WI38 (cell line): ENCODE data around the gene VWC2L.

Source experiments
- H3K4me3 ChIP-seq: 2 replicates; pipeline ENCODE4 v1.5.1; 2011; ENCODE audit warnings: low read depth, mild to moderate bottlenecking, control low read depth, low read length
- CTCF ChIP-seq: IDR thresholded peaks from 2 replicates; pipeline ENCODE4 v1.5.1; 2012; ENCODE audit warnings: low read depth, mild to moderate bottlenecking, control low read depth, low read length

Gene VWC2L

GRCh38 chr2:214484239-214484638 lies 73.4 kb downstream of the VWC2L start:
- H3K4me3 ChIP-seq, result no peak overlapping the region
- TF ChIP-seq CTCF, result no peak

- no peak overlapping the region for H3K4me3 ChIP-seq
- TF ChIP-seq CTCF, result no peak
Observed at GRCh38 chr2:214484701-214485100, 73.8 kb downstream of the VWC2L start.

GRCh38 chr2:214489181-214489580 lies 78.3 kb downstream of the VWC2L start:
- no peak overlapping the region for H3K4me3 ChIP-seq
- no peak for TF ChIP-seq CTCF

GRCh38 chr2:214489702-214490101 lies 78.8 kb downstream of the VWC2L start:
- H3K4me3 ChIP-seq, result no peak overlapping the region
- no peak for TF ChIP-seq CTCF

GRCh38 chr2:214492152-214492551 lies 81.3 kb downstream of the VWC2L start:
- TF ChIP-seq CTCF, result no peak
- H3K4me3 ChIP-seq, result no peak overlapping the region

- H3K4me3 ChIP-seq, result no peak overlapping the region
- TF ChIP-seq CTCF, result no peak
Observed at GRCh38 chr2:214492608-214493007, 81.8 kb downstream of the VWC2L start.

- no peak overlapping the region for H3K4me3 ChIP-seq
- no peak for TF ChIP-seq CTCF
Observed at GRCh38 chr2:214497489-214497888, 86.6 kb downstream of the VWC2L start.
